Posterior vena cava (tissue), 2 donors: Measurements from ENCODE around the gene SLC14A1. TPM values are rescaled to one million over a fixed set of nuclear protein-coding genes. Genes with fewer than 3 reads are reported as not detected.

ENCODE experiments used
- DNase-seq: peaks from one replicate; pipeline ENCODE4 v3.0.0-alpha.2; 2020; ENCODE audit warnings: low spot score
- intact Hi-C, 2 donors: fragments of 100-400 bp; cut with DNase I; formaldehyde crosslinking; loops; one replicate each; pipeline versions ENCODE4 v1.14.1 to v1.14.2; 2022 to 2023
- total RNA-seq, 2 donors: library from RNA; stranded (reverse); fragmentation: NEBNext Ultra II Directional; extraction: Animal tissue kit (Norgen Biotek cat#: 25700); gene quantifications; one replicate each; pipeline ENCODE4 v1.2.1, GENCODE V29; 2021
- donor health status: DM: yes; HTN: yes; CAD: no.
- donor health status: DM: yes; HTN: yes; CAD: no.

The SLC14A1 gene
- total RNA-seq, 2 donors from 2014 or later = 1.4 to 2.2 TPM

- intact Hi-C loops = no loop called here
These were observed 10.7 kb upstream of the SLC14A1 start for GRCh38 chr18:45713239-45713638.

GRCh38 chr18:45715212-45715780 is 8.7 kb upstream of the SLC14A1 start:
- no peak for DNase-seq
- intact Hi-C loops = no loop called here

More at GRCh38 chr18:45713239-45713638, 10.7 kb upstream of the SLC14A1 start:
- DNase-seq = no peak

- intact Hi-C loops = no loop called here
These were observed 4.9 kb upstream of the SLC14A1 start for GRCh38 chr18:45719106-45719505.

GRCh38 chr18:45722899-45723298 is 1.1 kb upstream of the SLC14A1 start:
- peak; percentile 90 for DNase-seq
- intact Hi-C loops = loop anchor here in 1 of 2 donors (10.0 kb wide), 1 partner anchor 112 kb away; no protein-coding TSS in a partner anchor

More at GRCh38 chr18:45719106-45719505, 4.9 kb upstream of the SLC14A1 start:
- DNase-seq = no peak

- DNase-seq = no peak
- intact Hi-C loops = loop anchor here in 1 of 2 donors (10.0 kb wide), 1 partner anchor 110 kb away; no protein-coding TSS in a partner anchor
These were observed 620 bp downstream of the SLC14A1 start for GRCh38 chr18:45724601-45725000.

GRCh38 chr18:45725336-45725735 is 1.4 kb downstream of the SLC14A1 start:
- intact Hi-C loops = loop anchor here in 1 of 2 donors (10.0 kb wide), 1 partner anchor 109 kb away; no protein-coding TSS in a partner anchor
- DNase-seq = no peak

GRCh38 chr18:45726603-45727002 is 2.6 kb downstream of the SLC14A1 start:
- intact Hi-C loops = loop anchor here in 1 of 2 donors (10.0 kb wide), 1 partner anchor 108 kb away; no protein-coding TSS in a partner anchor
- DNase-seq = no peak

- intact Hi-C loops = loop anchor here in 1 of 2 donors (10.0 kb wide), 1 partner anchor 108 kb away; no protein-coding TSS in a partner anchor
- DNase-seq = no peak
These were observed 3.1 kb downstream of the SLC14A1 start for GRCh38 chr18:45727068-45727467.

- no peak for DNase-seq
- intact Hi-C loops = loop anchor here in 1 of 2 donors (10.0 kb wide), 1 partner anchor 106 kb away; no protein-coding TSS in a partner anchor
These were observed 4.5 kb downstream of the SLC14A1 start for GRCh38 chr18:45728336-45729010.

- intact Hi-C loops = no loop called here
- no peak for DNase-seq
These were observed 7.0 kb downstream of the SLC14A1 start for GRCh38 chr18:45730832-45731575.

GRCh38 chr18:45731716-45732115 is 7.7 kb downstream of the SLC14A1 start:
- intact Hi-C loops = no loop called here
- no peak for DNase-seq

- intact Hi-C loops = no loop called here
- DNase-seq = no peak
These were observed 9.6 kb downstream of the SLC14A1 start for GRCh38 chr18:45733535-45733934.

GRCh38 chr18:45734505-45734904 is 10.5 kb downstream of the SLC14A1 start:
- intact Hi-C loops = no loop called here
- DNase-seq = no peak

- intact Hi-C loops = no loop called here
- DNase-seq = no peak
These were observed 11.0 kb downstream of the SLC14A1 start for GRCh38 chr18:45734944-45735343.

GRCh38 chr18:45738660-45739059 is 14.7 kb downstream of the SLC14A1 start:
- no peak for DNase-seq
- intact Hi-C loops = no loop called here

- intact Hi-C loops = no loop called here
- DNase-seq = no peak
These were observed 15.3 kb downstream of the SLC14A1 start for GRCh38 chr18:45739268-45739667.

- intact Hi-C loops = no loop called here
These were observed 15.9 kb downstream of the SLC14A1 start for GRCh38 chr18:45739848-45740247.

GRCh38 chr18:45741056-45741455 is 17.1 kb downstream of the SLC14A1 start:
- intact Hi-C loops = no loop called here
- DNase-seq = no peak

More at GRCh38 chr18:45739848-45740247, 15.9 kb downstream of the SLC14A1 start:
- no peak for DNase-seq

GRCh38 chr18:45745817-45746461 is 22.0 kb downstream of the SLC14A1 start:
- intact Hi-C loops = no loop called here
- no peak for DNase-seq
